H1 (cell line): Measurements from ENCODE around the gene PPARA. TPM values are rescaled to one million over a fixed set of nuclear protein-coding genes. Genes with fewer than 3 reads are reported as not detected.

Experiments
- ASH2L ChIP-seq: fragments of 200-600, 300-600 bp; sonication (generic); IDR thresholded peaks from one replicate; pipeline ENCODE4 v1.7.1; 2017; ENCODE audit warnings: low read length
- CEBPB ChIP-seq: IDR thresholded peaks from 2 replicates; pipeline ENCODE4 v1.6.1; 2012; ENCODE audit warnings: low read depth, low read length
- CHD1 ChIP-seq: IDR thresholded peaks from 2 replicates; pipeline ENCODE4 v1.6.1; 2012; ENCODE audit warnings: low read depth, low read length, improper control_type of control experiment
- CREB1 ChIP-seq: IDR thresholded peaks from 2 replicates; pipeline ENCODE4 v1.6.1; 2012; ENCODE audit warnings: inconsistent platforms
- EZH2 ChIP-seq: fragments of 200-600 bp; sonication (generic); IDR thresholded peaks from 2 replicates; pipeline ENCODE4 v1.7.1; 2012; ENCODE audit warnings: low read depth, mild to moderate bottlenecking, moderate library complexity, low read length, inconsistent platforms; ENCODE audit not compliant: severe bottlenecking
- HDAC2 ChIP-seq, 2 experiments: fragments of 300-600 bp in 1 of 2; sonication (generic) in 1 of 2; IDR thresholded peaks; 2 replicates each; pipeline ENCODE4 v1.6.1; 2011 to 2012; ENCODE audit warnings: low read depth in 2 of 2, low read length in 2 of 2, mild to moderate bottlenecking in 2 of 2, moderate library complexity in 2 of 2, borderline replicate concordance in 1 of 2, inconsistent platforms in 1 of 2
- KDM4A ChIP-seq: IDR thresholded peaks from one replicate; pipeline ENCODE4 v1.7.1; 2012; ENCODE audit warnings: low read depth, mild to moderate bottlenecking, moderate library complexity, low read length, inconsistent platforms; ENCODE audit not compliant: severe bottlenecking
- NANOG ChIP-seq: IDR thresholded peaks from 2 replicates; pipeline ENCODE4 v1.6.1; 2011; ENCODE audit warnings: low read length, low read depth, mild to moderate bottlenecking, inconsistent platforms; ENCODE audit not compliant: insufficient read depth, poor library complexity, severe bottlenecking
- NRF1 ChIP-seq: IDR thresholded peaks from 2 replicates; pipeline ENCODE4 v1.6.1; 2011; ENCODE audit warnings: mild to moderate bottlenecking, low read depth, low read length, improper control_type of control experiment
- RBBP5 ChIP-seq: IDR thresholded peaks from 2 replicates; pipeline ENCODE4 v1.7.1; 2012; ENCODE audit warnings: low read depth, mild to moderate bottlenecking, inconsistent platforms, low read length, moderate library complexity, borderline replicate concordance
- SIN3A ChIP-seq, 2 experiments: IDR thresholded peaks in 1 of 2; conservative IDR thresholded peaks in 1 of 2; 2 replicates each; pipeline ENCODE4 v1.6.1; 2011 to 2012; ENCODE audit warnings: low read length in 2 of 2, improper control_type of control experiment in 1 of 2, low read depth in 1 of 2, mild to moderate bottlenecking in 1 of 2
- TBP ChIP-seq: IDR thresholded peaks from 2 replicates; pipeline ENCODE4 v1.6.1; 2011; ENCODE audit warnings: low read depth, low read length, improper control_type of control experiment
- polyA plus RNA-seq, 7 experiments: library from polyadenylated mRNA; depleted of rRNA in 3 of 7; stranded (reverse) in 5 of 7; unstranded in 2 of 7; fragments of >200 nt in 5 of 7; fragments of 200-250 nt in 2 of 7; gene quantifications; 1 replicate in 5 of 7; 2 replicates in 1 of 7; 4 replicates in 1 of 7; pipeline versions ENCODE4 v1.2.1 to v1.2.3, GENCODE V29; 2011 to 2013; ENCODE audit warnings: missing spikeins in 2 of 7, mixed read lengths in 2 of 7
- total RNA-seq: library from RNA; stranded (reverse); fragmentation: NEBNext Ultra II Directional; extraction: Animal tissue kit (Norgen Biotek cat#: 25700); gene quantifications from 2 replicates; pipeline ENCODE4 v1.2.1, GENCODE V29; 2021
- TF ChIP-seq, protein P1 (sequence below): IDR thresholded peaks from 2 replicates; pipeline ENCODE4 v1.6.1; 2012; ENCODE audit warnings: inconsistent platforms
- TF ChIP-seq, protein P2 (sequence below): IDR thresholded peaks from 2 replicates; pipeline ENCODE4 v1.6.1; 2011; ENCODE audit warnings: low read depth, mild to moderate bottlenecking, low read length; ENCODE audit not compliant: insufficient read depth
- TF ChIP-seq, protein P3 (sequence below): IDR thresholded peaks from 2 replicates; pipeline ENCODE4 v1.6.1; 2012; ENCODE audit warnings: inconsistent platforms

Gene PPARA
- total and polyA plus RNA-seq, 2 of the 8 experiments (the other 6 are each of a cell fraction or from before 2014, with no cell fraction given): 3.1 to 8.2 TPM

GRCh38 chr22:46250035-46250782 lies 99.9 kb downstream of the PPARA start, which contains the start of gene CDPF1 (continued):
- no peak for TF ChIP-seq CEBPB
- TF ChIP-seq EZH2: peak; percentile 63
- TF ChIP-seq NRF1: peak; percentile 44
- no peak for TF ChIP-seq SIN3A (conservative IDR thresholded peaks at IDR 0.05 in 1 of 2, IDR thresholded peaks at IDR 0.05 in 1 of 2; ENCODE audit: low read depth in 1 of 2, low read length in 2 of 2)
- peak; percentile 70 for TF ChIP-seq ASH2L
- 0 out of 2 replicates have a peak, but pooled peaks have one; percentile 36 for TF ChIP-seq RBBP5
- 0 out of 2 replicates have a peak, but pooled peaks have one; percentile 1 for TF ChIP-seq CREB1
- TF ChIP-seq, protein P1, sequence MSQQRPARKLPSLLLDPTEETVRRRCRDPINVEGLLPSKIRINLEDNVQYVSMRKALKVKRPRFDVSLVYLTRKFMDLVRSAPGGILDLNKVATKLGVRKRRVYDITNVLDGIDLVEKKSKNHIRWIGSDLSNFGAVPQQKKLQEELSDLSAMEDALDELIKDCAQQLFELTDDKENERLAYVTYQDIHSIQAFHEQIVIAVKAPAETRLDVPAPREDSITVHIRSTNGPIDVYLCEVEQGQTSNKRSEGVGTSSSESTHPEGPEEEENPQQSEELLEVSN: peak; percentile 90
- TF ChIP-seq, protein P2, sequence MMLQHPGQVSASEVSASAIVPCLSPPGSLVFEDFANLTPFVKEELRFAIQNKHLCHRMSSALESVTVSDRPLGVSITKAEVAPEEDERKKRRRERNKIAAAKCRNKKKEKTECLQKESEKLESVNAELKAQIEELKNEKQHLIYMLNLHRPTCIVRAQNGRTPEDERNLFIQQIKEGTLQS: no peak
- TF ChIP-seq HDAC2 (IDR thresholded peaks at IDR 0.05; ENCODE audit: borderline replicate concordance in 1 of 2, low read depth in 2 of 2, low read length in 2 of 2): peak in 1 of 2 experiments; percentile 56; a peak in 1 of 4 replicates
- TF ChIP-seq TBP: peak; percentile 34; the same call in 1 of the 2 replicates
- no peak for TF ChIP-seq NANOG
- peak; percentile 97 for TF ChIP-seq KDM4A
- TF ChIP-seq, protein P3, sequence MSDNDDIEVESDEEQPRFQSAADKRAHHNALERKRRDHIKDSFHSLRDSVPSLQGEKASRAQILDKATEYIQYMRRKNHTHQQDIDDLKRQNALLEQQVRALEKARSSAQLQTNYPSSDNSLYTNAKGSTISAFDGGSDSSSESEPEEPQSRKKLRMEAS: peak; percentile 75
- TF ChIP-seq CHD1: no peak
